HG03575 (cell line): ENCODE results near the gene PRDM7.
"Not testable (repeated sequence)": the region's sequence is repeated elsewhere in the genome, so short reads cannot be mapped to it uniquely, and the experiment has no call there.

Experiments
- ATAC-seq: cut with Tn5 transposase; IDR thresholded peaks from one replicate; pipeline ENCODE4 v1.9.1; 2021; ENCODE audit not compliant: unreplicated experiment, insufficient number of reproducible peaks, low FRiP score; ENCODE audit errors: extremely low read depth

Gene PRDM7

GRCh38 chr16:90077240-90077756, at the start of gene PRDM7:
PRDM7 (minus strand) TSS chr16:90077331; CDS start chr16:90075910, 1,421 bp downstream.
- ATAC-seq: no peak

DNA sequence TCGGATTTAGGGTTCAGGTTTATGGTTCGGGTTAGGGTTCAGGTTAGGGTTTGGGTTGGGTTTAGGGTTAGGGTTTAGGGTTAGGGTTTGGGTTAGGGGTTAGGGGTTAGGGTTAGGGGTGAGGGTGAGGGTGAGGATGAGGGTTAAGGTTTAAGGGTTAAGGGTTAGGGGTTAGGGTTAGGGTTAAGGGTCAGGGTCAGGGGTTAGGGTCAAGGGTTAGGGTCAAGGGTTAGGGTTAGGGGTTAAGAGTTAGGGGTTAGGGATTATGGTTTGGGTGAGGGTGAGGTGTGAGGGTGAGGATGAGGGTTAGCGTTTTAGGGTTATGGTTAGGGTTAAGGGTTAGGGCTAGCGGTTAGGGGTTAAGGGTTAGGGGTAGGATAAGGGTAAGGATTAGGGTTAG, 44.7 kb upstream of the PRDM7 start:
- ATAC-seq: not testable (repeated sequence)

DNA sequence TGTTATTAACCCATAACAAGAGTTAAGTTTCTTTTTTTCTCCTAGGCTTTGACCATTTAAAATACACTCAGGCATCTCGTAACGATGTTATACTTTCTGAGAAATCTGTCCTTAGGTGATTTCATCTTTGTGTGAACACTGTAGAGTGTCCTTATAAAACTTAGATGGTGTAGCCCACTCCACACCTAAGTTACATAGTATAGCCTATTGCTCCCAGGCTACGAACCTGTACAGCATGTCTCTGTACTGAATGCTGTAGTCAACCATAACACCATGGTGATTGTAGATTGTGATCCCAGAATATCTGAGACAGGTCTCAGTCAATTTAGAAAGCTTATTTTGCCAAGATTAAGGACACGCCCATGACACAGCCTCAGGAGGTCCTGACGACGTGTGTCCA, 30.5 kb upstream of the PRDM7 start:
- not testable (repeated sequence) for ATAC-seq

DNA sequence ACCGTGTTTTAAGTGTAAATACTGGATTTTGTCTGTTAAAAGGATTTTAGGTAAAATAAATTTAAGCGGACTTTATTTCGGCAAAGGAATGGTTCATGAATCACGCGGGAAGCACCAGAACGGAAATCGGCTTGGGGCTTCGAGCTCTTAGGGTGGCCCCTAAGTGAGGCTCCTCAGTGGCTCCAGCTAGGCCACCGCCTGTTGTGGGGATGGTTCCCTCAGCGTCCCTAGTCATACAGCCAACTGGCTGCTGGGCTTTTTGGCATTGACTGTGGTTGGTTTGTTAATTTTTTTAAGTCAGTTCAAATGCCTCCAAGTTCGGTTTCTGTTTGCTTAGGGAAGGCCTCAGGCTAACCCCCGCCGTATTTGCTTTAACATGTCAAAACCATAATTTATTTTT, 29.9 kb upstream of the PRDM7 start:
- not testable (repeated sequence) for ATAC-seq

DNA sequence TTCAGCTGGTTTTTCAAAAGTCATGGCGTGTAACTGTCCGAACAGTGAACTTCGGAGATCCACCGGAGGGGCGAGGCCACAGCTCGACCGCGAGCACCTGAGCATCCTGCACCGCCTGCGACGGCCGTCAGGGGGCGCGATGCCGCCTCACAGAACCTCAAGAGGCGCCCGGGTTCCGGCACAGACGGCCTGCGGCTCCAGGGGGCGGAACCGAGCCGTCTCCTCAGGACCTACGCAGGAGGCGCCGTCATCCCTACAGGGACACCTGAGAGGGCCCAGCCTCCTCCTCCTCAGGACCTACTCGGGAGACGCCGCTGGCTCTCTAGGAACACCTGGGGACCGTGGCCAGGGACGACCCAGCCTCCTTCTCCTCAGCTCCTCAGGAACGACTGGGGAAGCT, 29.1 kb upstream of the PRDM7 start:
- ATAC-seq: not testable (repeated sequence)

DNA sequence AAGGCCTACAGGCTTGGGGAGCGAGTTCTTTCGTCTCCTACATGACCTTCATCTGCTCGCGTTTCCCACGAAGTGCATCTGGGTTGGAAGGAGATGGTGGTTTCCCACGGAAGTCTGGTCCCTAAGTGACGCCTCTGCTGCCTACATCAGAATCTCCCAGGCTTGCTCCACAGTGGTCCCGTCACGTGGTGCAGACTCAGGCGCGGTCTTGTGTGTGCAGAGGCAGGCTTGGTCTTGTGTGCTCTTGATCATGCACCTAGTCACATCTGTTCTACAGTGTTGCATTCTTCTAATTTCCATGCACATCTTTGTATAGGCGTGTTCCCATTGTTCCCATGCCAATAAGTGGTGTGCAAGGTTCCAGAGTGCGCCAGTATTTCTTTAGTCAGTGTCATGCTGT, 27.6 kb upstream of the PRDM7 start:
- not testable (repeated sequence) for ATAC-seq

DNA sequence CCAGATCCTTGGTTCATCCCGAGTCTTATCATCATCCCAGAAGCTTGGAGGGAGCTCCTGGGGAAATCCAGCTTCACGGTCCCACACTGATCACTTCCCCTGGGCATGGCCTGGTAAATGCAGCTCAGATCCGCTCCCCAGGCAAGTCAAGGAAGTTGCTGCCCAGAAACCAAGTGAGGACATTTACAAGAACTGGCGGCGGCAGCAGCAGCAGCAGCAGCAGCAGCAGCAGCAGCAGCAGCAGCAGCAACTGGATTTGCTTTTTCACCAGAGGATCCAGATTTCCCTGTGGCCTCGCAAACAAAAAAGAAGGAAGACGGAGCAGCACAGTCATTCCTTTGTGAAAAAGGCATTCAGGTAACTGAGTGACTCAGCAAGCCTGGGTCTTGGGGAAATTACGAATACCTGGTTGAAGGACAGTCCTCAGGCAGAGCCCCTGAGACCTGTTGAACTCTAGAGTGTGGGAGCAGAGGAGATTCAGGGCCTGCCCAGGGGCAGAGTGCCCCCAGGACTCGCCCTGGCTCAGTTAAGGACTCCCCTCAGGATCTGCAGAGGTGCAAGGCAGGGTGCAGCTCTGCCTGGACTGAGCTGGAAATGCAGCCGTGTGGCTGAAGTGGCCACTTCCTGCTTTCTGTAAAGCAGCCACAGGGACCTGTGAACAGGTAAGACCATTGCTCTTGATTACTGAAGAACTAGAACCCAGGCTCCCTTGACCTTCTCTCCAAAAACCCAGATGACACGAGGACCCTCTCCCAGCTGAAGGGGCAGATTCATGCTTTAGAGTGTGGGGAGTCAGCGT, 25.2 kb upstream of the PRDM7 start:
- ATAC-seq: not testable (repeated sequence)

GRCh38 chr16:90101332-90101731, 24.2 kb upstream of the PRDM7 start:
- not testable (repeated sequence) for ATAC-seq

- ATAC-seq: not testable (repeated sequence)
Measured at GRCh38 chr16:90100790-90101189, 23.7 kb upstream of the PRDM7 start.

DNA sequence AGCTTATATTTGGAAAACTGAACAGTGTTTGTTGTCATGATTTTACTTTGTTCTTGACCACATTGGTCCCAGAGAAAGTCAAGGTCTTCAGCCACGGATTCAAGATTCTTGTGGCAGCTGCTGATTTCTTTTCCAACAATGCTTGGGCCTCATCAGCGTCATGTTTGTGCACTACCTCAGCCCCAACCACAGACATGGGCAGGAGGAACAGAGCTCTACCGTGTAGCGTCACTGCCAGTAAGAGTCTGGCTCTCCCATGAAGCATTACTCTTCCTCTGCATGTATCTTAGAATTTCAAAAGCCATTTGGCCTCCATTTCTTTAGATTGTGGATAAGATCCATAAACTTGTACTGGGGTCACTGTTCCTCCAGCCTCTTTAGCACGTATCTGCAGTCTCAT, 23.1 kb upstream of the PRDM7 start:
- ATAC-seq: not testable (repeated sequence)

DNA sequence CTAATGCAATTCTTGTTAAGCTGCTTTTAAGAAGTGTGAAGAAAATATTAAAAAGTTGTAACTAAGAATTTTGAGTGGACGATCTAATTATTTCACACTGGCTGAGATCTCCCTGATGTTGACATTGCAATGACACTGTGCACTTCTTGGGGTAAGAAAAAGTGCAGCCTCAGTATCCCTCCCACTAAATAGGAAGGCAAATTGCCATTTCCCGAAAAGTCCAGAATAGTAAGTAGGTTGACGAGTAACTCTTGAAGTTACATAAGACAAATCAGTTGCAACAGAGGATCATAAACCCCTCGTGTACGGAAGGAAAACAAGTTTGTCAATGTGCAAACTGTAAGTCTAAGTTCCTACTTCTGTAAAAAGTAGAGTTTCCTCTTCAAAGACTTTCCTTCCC, 21.8 kb upstream of the PRDM7 start:
- ATAC-seq: not testable (repeated sequence)

DNA sequence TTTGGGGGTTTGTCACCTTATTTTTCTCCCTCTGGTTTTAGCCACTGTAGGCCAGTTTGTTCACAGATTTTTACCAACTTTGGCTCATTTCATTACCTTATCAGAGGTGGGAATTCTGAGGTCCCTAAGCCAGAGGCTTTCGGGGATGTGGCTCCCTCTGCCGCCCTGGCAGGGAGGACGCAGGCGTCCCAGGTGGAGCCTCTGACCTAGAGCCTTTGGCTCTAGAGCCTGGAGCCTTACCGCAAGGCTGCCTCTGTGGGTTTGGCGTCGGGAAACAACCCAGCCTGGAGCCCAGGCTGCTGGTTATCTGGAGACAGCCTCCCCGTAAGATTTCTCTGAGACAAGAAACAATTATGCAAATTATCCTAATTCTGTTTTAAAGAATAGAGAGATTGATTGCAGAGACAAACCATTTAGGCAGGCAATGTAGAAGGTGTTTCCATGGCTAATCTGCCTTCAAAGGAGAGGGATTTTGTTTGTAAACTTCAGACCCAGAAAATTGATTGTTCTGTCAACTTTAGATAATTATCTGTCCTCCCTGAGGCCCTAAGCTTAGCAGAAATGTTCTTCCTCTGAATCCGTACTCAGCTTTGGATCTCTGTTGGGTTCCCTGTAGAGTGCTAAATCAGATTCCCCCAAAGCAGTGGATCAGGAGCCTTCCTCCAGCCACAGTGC, 20.0 kb upstream of the PRDM7 start:
- not testable (repeated sequence) for ATAC-seq

GRCh38 chr16:90094791-90095190, 17.7 kb upstream of the PRDM7 start:
- not testable (repeated sequence) for ATAC-seq

DNA sequence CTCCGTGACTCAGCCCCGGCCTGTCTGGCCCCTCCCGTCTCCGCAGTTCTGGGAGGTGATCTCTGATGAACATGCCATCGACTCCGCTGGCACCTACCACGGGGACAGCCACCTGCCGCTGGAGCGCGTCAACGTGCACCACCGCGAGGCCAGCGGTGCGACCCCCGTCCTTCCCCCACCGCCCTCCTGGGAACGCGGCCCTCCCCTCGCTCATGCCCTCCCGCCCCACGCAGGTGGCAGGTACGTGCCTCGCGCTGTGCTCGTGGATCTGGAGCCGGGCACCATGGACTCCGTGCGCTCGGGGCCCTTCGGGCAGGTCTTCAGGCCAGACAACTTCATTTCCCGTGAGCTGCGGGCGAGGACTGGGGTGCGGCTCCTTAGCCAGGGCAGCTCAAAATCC, 17.2 kb upstream of the PRDM7 start:
- ATAC-seq: not testable (repeated sequence)

DNA sequence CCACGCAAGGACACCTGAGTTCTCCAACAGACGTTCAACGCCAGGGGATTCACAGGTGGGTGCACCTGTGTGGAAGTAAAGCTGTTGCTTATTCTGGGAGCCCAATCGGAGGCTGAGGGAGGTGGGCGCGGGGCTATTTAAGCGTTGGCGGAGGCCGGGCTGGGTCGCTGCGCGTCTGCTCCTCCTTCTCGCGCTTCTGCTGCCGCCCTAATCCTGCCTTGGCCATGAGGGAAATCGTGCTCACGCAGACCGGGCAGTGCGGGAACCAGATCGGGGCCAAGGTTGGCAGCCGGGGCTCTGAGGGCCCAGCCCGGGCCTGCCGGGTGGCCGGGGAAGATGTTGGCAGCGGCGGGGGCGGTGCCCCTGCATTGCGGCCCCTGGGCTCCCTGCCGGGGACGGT, 16.7 kb upstream of the PRDM7 start:
- ATAC-seq: not testable (repeated sequence)

DNA sequence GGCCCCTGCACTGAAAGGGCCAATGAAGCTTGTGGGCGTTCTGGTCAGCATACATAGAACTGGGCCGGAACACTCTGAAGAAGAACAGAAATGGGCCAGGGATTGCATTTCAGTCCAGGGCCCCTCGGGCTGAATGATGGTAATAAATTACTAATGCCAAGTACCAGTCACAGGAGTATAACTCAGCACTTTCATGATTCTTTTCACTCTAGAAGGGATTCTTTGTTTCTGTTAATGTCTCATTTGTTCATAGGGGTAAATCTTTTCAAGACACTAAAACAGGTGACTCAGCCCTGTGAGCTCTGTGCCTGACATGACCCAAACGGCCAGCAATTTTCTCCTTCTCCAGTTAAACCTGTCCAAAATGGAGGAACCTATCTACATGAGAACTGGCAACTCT, 15.7 kb upstream of the PRDM7 start:
- ATAC-seq: not testable (repeated sequence)

- no peak for ATAC-seq
Measured at GRCh38 chr16:90084215-90084950, 7.3 kb upstream of the PRDM7 start.

- no peak for ATAC-seq
Measured at GRCh38 chr16:90083139-90083538, 6.0 kb upstream of the PRDM7 start.

DNA sequence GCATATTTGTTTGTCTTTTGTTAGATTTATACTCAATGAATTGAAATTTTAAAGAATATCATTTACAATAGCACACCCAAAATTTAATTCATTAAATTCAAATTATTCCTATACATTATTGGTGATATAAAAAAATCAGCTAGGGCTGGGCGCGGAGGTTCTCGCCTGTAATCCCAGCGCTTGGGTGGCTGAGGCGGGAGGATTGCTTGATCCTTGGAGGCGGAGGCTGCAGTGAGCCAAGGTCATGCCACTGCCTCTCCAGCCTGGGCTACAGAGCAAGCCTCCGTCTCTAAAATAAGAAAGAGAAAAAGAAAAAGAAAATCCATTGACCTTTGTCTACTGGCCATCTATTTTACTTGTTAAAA, 4.5 kb upstream of the PRDM7 start:
- no peak for ATAC-seq

- ATAC-seq: no peak
Measured at GRCh38 chr16:90078579-90078895, 1.4 kb upstream of the PRDM7 start.
